GM12891 (cell line): Measurements from ENCODE around the gene NUBP2.

Source experiments
- POLR2A ChIP-seq: IDR thresholded peaks from 2 replicates; pipeline ENCODE4 v1.6.1; 2011; ENCODE audit warnings: low read depth, low read length, control low read depth
- TAF1 ChIP-seq: IDR thresholded peaks from 2 replicates; pipeline ENCODE4 v1.6.1; 2011; ENCODE audit warnings: low read depth, low read length, control low read depth

GRCh38 chr16:1826691-1827573, 44.2 kb downstream of the NUBP2 start, which contains the start of the genes FAHD1 and HAGH:
- peak; percentile 74 for TF ChIP-seq POLR2A
- peak; percentile 40; the same call in 1 of the 2 replicates for TF ChIP-seq TAF1
